Measurements from ENCODE around the gene PDP2.
"Not testable (repeated sequence)": the region's sequence is repeated elsewhere in the genome, so short reads cannot be mapped to it uniquely, and the experiment has no call there.

PDP2 gene

GRCh38 chr16:66888647-66889615 is 8.6 kb downstream of the PDP2 start:
- DNase-seq: no peak

GRCh38 chr16:66889622-66890021 is 9.3 kb downstream of the PDP2 start:
- no peak for DNase-seq

DNA sequence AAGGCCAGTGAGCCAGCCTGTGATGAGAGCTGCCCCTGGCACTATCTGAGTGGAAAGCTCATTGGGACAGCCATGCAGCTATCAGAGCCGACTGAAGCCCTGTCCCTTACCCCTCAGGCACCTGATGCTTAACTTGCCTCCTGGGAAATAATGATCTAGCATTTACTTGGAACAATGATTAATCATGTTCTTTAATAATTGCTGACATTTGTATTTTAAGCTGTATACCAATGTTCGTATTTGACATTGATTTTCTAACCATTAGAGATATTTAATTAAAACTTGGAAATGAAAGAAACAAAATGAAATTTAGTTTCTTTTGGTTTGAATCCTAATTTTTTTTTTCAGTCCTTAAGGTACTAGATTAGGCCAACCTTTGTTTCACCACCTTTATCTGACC is 10.5 kb downstream of the PDP2 start:
- DNase-seq: no peak

DNA sequence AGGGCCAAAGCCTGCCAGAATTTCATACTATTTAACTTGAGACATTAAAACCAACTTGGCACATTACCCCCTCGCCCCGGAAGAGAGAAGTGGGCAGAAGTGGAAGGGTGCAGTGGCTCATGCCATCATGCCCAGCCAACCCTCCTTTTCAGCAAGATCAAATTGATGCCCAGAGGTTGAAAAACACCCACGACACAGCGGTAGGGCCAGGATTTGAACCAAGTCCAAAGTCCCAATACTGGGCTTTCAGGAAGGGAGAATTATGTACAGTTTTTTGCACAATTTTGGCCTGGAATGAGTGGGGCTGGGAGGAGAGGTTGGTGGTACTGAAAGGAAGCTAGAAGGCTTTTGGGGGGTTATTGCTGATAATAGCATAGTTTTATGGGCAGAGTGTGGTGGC is 11.0 kb downstream of the PDP2 start:
- DNase-seq: no peak

GRCh38 chr16:66891797-66892196 is 11.5 kb downstream of the PDP2 start:
- no peak for DNase-seq

DNA sequence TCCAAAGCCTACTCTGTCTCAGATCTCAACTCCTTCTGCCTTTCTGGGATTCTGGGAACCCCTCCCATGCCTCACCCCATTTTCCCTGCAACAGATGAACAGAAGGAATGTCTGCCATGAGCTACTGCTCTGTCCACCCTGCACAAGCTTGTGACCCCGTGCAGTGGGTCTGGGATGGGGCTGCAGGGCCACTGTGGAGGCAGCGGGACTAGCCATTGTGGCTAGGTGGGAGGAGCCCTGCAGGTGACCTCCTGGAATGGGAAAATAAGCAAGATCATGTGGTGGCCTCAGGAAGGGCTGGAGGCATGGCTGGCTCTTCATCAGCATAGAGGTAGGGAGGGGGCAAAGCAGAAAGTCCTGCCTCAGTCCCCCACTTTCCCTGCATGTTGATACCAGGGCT is 13.7 kb downstream of the PDP2 start:
- no peak for DNase-seq

GRCh38 chr16:66894948-66895688 is 14.8 kb downstream of the PDP2 start:
- DNase-seq: peak; percentile 55

DNA sequence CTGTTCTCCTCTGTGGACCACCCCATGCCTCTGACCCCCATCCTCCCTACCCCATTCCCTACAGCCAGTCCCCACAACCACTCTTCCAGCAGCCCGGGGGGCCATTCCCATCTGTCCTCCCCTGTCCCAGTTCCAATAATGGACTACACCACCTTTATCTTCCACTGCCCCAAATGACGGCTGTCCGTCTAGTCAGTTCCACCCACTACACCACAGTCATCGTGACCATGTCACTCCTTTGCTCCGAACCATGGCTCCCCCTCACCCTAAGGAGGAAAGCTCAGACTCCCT is 15.3 kb downstream of the PDP2 start:
- DNase-seq: no peak

DNA sequence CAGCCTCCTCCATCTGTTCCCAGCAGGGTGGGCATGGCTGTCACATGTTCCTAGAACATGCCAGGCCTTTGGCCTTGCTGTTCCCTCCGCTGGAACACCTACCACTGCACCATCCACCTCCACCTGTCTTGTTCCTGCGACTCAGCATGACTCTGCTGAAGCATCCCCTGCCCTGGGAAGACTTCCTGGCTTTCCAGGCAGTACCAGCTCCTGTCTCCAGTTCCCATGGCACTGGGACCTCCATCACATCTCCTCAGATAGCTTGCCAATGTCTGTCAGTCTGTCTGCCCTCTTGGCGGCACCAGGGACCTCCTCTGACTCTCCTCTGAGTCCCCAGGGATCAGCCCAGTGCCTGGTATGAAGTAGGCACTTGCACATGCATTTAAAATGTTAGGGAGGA is 15.7 kb downstream of the PDP2 start:
- DNase-seq: no peak

DNA sequence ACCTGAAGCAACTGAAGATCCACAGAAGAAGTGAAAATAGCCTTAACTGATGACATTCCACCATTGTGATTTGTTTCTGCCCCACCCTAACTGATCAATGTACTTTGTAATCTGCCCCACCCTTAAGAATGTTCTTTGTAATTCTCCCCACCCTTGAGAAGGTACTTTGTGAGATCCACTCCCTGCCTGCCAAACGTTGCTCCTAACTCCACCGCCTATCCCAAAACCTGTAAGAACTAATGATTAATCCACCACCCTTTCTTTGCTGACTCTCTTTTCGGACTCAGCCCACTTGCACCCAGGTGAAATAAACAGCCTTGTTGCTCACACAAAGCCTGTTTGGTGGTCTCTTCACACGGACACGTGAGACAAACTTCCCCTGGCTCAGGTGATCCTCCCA is 16.4 kb downstream of the PDP2 start:
- DNase-seq: not testable (repeated sequence)

GRCh38 chr16:66898207-66898606 is 17.9 kb downstream of the PDP2 start:
- no peak for DNase-seq

DNA sequence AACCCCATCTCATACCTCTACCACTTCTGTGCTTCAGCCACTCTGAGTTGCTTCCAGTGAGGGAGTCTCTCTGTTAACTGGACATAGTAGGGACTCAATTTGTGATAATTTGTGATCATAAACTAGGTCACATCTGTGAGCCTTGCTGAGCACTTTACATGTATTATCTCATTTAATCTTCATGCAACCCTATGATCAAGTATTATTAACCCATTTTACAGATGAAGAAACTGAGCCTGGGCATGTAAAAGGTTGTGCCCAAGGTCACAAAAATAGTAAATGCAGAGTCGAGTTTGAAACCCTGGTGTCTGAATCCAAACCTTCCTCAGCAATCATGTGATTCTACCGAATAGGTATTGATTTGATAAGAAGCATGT is 18.6 kb downstream of the PDP2 start:
- DNase-seq: no peak

DNA sequence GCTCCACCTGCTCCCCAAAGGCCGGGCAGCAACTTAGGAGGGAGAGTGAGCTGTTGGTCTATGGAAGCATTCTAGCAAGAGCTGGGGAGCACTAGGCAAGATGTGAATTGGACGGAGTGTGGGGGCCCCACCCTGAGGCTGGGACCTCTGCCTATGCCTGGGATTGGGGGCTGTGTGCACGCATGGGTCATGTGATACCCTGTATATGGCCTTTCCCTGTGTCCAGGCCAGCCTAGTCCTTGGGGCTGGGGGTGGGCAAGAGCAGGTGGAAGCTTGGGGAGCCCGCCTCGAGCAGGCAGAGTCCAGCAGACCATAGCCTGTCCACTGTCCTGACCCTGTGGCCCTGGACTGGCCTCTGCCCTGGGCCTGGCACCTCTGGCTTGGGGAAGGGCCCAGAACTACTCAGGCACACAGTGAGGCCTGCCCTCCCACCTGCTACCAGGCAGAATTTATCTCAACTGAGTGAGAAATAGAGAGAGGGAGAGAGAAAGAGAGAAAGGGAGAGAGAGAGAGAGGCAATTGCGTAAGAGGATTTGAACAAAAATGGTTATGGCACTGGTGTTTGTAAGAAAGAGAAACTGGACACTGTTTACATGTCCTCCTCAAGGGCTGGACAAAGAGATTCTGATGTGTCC is 19.1 kb downstream of the PDP2 start:
- DNase-seq: no peak

GRCh38 chr16:66899945-66900710 is 19.8 kb downstream of the PDP2 start:
- peak; percentile 35 for DNase-seq

- DNase-seq: no peak
Observed at GRCh38 chr16:66900721-66901441, 20.6 kb downstream of the PDP2 start.

- no peak for DNase-seq
Observed at GRCh38 chr16:66901626-66902025, 21.3 kb downstream of the PDP2 start.

DNA sequence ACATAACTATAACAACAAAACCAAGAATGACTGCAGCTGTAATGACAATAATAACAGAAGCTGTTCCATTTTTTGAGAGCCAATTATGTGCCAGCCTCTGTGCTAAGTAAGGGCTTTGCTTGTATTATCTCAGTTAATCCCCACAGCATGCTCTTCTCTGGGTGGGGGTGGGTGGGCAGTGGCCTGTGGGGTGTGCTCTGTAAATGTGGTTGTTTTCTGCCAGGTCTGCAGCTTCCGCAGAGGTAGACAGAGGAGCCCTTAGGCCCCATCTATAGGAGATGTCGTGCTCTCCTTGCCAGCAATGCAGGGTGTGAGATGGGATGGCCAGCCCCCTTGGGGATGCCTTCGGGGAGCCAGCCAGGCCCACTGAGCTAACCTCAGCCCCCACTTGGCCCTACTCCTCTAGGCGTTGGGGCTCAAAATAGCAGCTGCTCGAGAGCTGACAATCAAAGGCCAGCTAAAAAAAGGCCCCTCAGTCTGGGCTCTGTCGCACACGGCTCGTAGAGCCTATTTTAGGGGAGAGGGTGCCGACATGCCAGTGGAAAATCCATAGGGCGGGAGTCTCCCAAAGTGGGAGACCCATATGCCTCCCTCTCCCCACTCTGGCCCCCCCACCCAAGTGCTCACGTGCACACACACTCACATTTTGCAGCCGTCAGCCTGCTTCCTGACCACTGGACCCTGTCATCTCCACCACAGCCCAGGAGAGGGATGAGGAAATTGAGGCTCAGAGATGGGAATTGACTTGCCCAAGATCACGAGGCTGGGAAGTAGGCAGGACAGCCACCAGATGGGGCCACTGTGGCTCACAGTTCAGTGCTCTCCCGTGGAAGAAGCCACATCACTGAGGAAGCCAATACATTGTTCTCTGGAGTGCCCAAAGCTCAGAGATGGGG is 22.6 kb downstream of the PDP2 start:
- no peak for DNase-seq

- DNase-seq: no peak
Observed at GRCh38 chr16:66903544-66904427, 23.5 kb downstream of the PDP2 start.

- DNase-seq: no peak
Observed at GRCh38 chr16:66904428-66904845, 24.1 kb downstream of the PDP2 start.
